ENCODE data around the gene TGM6. TPM values are rescaled to one million over a fixed set of nuclear protein-coding genes. Genes with fewer than 3 reads are reported as not detected.

The TGM6 gene
- total RNA-seq, 1 donor from 2014 or later: not detected

- H3K4me1 Mint-ChIP-seq: no peaks in the 10 kb centered on the region
- no peak overlapping the region for H3K4me3 Mint-ChIP-seq
- no peak overlapping the region for H3K27ac Mint-ChIP-seq
- TF ChIP-seq CTCF (IDR thresholded peaks at IDR 0.05; ENCODE audit: unreplicated experiment): no peak
- no peaks in the 10 kb centered on the region for H3K36me3 Mint-ChIP-seq
- peaks cover 38% of the 10 kb centered on the region for H3K9me3 Mint-ChIP-seq
- H3K27me3 Mint-ChIP-seq (ENCODE audit: low read depth): peaks cover 1% of the 10 kb centered on the region
- no peak for DNase-seq (ENCODE audit: low spot score in 2 of 2, unreplicated experiment in 2 of 2)
Measured at GRCh38 chr20:2363587-2363986, 17.1 kb upstream of the TGM6 start.

- Mint-ChIP-seq H3K27ac (no peak overlapping the region), H3K4me3 (no peak overlapping the region), H3K4me1 (no peaks in the 10 kb centered on the region), H3K36me3 (no peaks in the 10 kb centered on the region), H3K27me3 (ENCODE audit: low read depth) (peaks cover 2% of the 10 kb centered on the region), H3K9me3 (peaks cover 39% of the 10 kb centered on the region)
- no peak for DNase-seq (ENCODE audit: low spot score in 2 of 2, unreplicated experiment in 2 of 2)
- TF ChIP-seq CTCF (IDR thresholded peaks at IDR 0.05; ENCODE audit: unreplicated experiment): no peak
Measured at GRCh38 chr20:2364044-2364443, 16.7 kb upstream of the TGM6 start.

GRCh38 chr20:2365091-2365490, 15.6 kb upstream of the TGM6 start:
- peaks cover 6% of the 10 kb centered on the region for H3K27me3 Mint-ChIP-seq (ENCODE audit: low read depth)

GRCh38 chr20:2365666-2366065, 15.0 kb upstream of the TGM6 start:
- TF ChIP-seq CTCF (IDR thresholded peaks at IDR 0.05; ENCODE audit: unreplicated experiment): no peak
- Mint-ChIP-seq H3K27me3 (ENCODE audit: low read depth) (peaks cover 9% of the 10 kb centered on the region), H3K27ac (no peak overlapping the region), H3K36me3 (no peaks in the 10 kb centered on the region), H3K4me3 (no peak overlapping the region), H3K9me3 (peaks cover 29% of the 10 kb centered on the region), H3K4me1 (no peaks in the 10 kb centered on the region)
- DNase-seq (ENCODE audit: low spot score in 2 of 2, unreplicated experiment in 2 of 2): no peak

More at GRCh38 chr20:2365091-2365490, 15.6 kb upstream of the TGM6 start:
- Mint-ChIP-seq H3K36me3 (no peaks in the 10 kb centered on the region), H3K9me3 (peaks cover 33% of the 10 kb centered on the region), H3K4me1 (no peaks in the 10 kb centered on the region), H3K27ac (no peak overlapping the region), H3K4me3 (no peak overlapping the region)
- TF ChIP-seq CTCF (IDR thresholded peaks at IDR 0.05; ENCODE audit: unreplicated experiment): no peak
- DNase-seq (ENCODE audit: low spot score in 2 of 2, unreplicated experiment in 2 of 2): no peak

- Mint-ChIP-seq H3K4me1 (no peaks in the 10 kb centered on the region), H3K27ac (no peak overlapping the region), H3K4me3 (no peak overlapping the region), H3K9me3 (peaks cover 15% of the 10 kb centered on the region), H3K27me3 (ENCODE audit: low read depth) (peaks cover 13% of the 10 kb centered on the region), H3K36me3 (no peaks in the 10 kb centered on the region)
- no peak for DNase-seq (ENCODE audit: low spot score in 2 of 2, unreplicated experiment in 2 of 2)
- no peak for TF ChIP-seq CTCF (IDR thresholded peaks at IDR 0.05; ENCODE audit: unreplicated experiment)
Measured at GRCh38 chr20:2368621-2369020, 12.1 kb upstream of the TGM6 start.

- Mint-ChIP-seq H3K27ac (no peak overlapping the region), H3K27me3 (ENCODE audit: low read depth) (peaks cover 12% of the 10 kb centered on the region), H3K4me1 (no peaks in the 10 kb centered on the region), H3K9me3 (peaks cover 13% of the 10 kb centered on the region), H3K36me3 (no peaks in the 10 kb centered on the region), H3K4me3 (no peak overlapping the region)
- no peak for DNase-seq (ENCODE audit: low spot score in 2 of 2, unreplicated experiment in 2 of 2)
- no peak for TF ChIP-seq CTCF (IDR thresholded peaks at IDR 0.05; ENCODE audit: unreplicated experiment)
Measured at GRCh38 chr20:2373098-2373497, 7.6 kb upstream of the TGM6 start.

All from mesothelial cell of epicardium (in vitro differentiated cells).